ENCODE measurements around the gene CIC. TPM values are rescaled to one million over a fixed set of nuclear protein-coding genes. Genes with fewer than 3 reads are reported as not detected.
A peak's percentile ranks its signal among the peaks of the same experiment; 100 is the strongest.

Gene CIC
- total and polyA plus RNA-seq, 2 donors from 2014 or later, result 18.8 to 90.9 TPM

GRCh38 chr19:42248270-42249148, 20.5 kb upstream of the CIC start:
- no peak overlapping the region for H3K27ac ChIP-seq (ENCODE audit: low read depth in 2 of 2, low read length in 2 of 2)
- H3K9ac ChIP-seq (ENCODE audit: low read length in 3 of 3), result no peak overlapping the region
- peaks cover 0 to 20% (median 3%) of the 10 kb centered on the region in 3 donors for H3K36me3 ChIP-seq (ENCODE audit: control insufficient read depth in 2 of 3, insufficient read depth in 3 of 3, low read length in 3 of 3)
- no peaks in the 10 kb centered on the region for H3K27me3 ChIP-seq (ENCODE audit: control insufficient read depth, insufficient read depth, low read length)
- DNase-seq (peak in 2 of 5 donors; percentile 57 to 84), FAIRE-seq (no peak)
- TF ChIP-seq CTCF (IDR thresholded peaks at IDR 0.05; ENCODE audit: borderline replicate concordance, extremely low read depth, insufficient read depth), result no peak
- H3K9me3 ChIP-seq (ENCODE audit: control insufficient read depth in 2 of 3, insufficient read depth in 1 of 3, low read length in 3 of 3), result no peaks in the 10 kb centered on the region
- intact Hi-C loops (cut with DNase I), result no loop called here
- H3K4me3 ChIP-seq (ENCODE audit: low read length in 3 of 3), result no peak overlapping the region
- H3K4me1 ChIP-seq (ENCODE audit: control insufficient read depth in 2 of 3, insufficient read depth in 2 of 3, low read depth in 1 of 3, low read length in 3 of 3), result peaks cover 0 to 31% (median 14%) of the 10 kb centered on the region in 3 donors

GRCh38 chr19:42249149-42249750, 19.8 kb upstream of the CIC start:
- FAIRE-seq, result no peak
- intact Hi-C loops (cut with DNase I), result no loop called here

GRCh38 chr19:42249769-42250168, 19.3 kb upstream of the CIC start:
- peaks cover 0 to 30% (median 14%) of the 10 kb centered on the region in 3 donors for H3K4me1 ChIP-seq (ENCODE audit: control insufficient read depth in 2 of 3, insufficient read depth in 2 of 3, low read depth in 1 of 3, low read length in 3 of 3)
- no peak for TF ChIP-seq CTCF (IDR thresholded peaks at IDR 0.05; ENCODE audit: borderline replicate concordance, extremely low read depth, insufficient read depth)

More at GRCh38 chr19:42249149-42249750, 19.8 kb upstream of the CIC start:
- Histone ChIP-seq H3K27ac (ENCODE audit: low read depth in 2 of 2, low read length in 2 of 2) (no peak overlapping the region), H3K36me3 (ENCODE audit: control insufficient read depth in 2 of 3, insufficient read depth in 3 of 3, low read length in 3 of 3) (peaks cover 0 to 20% (median 3%) of the 10 kb centered on the region in 3 donors), H3K9me3 (ENCODE audit: control insufficient read depth in 2 of 3, insufficient read depth in 1 of 3, low read length in 3 of 3) (no peaks in the 10 kb centered on the region), H3K27me3 (ENCODE audit: control insufficient read depth, insufficient read depth, low read length) (no peaks in the 10 kb centered on the region), H3K4me3 (ENCODE audit: low read length in 3 of 3) (no peak overlapping the region), H3K4me1 (ENCODE audit: control insufficient read depth in 2 of 3, insufficient read depth in 2 of 3, low read depth in 1 of 3, low read length in 3 of 3) (peaks cover 0 to 31% (median 14%) of the 10 kb centered on the region in 3 donors), H3K9ac (ENCODE audit: low read length in 3 of 3) (no peak overlapping the region)
- no peak for TF ChIP-seq CTCF (IDR thresholded peaks at IDR 0.05; ENCODE audit: borderline replicate concordance, extremely low read depth, insufficient read depth)
- peak in 1 of 5 donors; percentile 77 for DNase-seq

More at GRCh38 chr19:42249769-42250168, 19.3 kb upstream of the CIC start:
- no peak overlapping the region for H3K4me3 ChIP-seq (ENCODE audit: low read length in 3 of 3)
- DNase-seq (no peak), FAIRE-seq (no peak)
- H3K27me3 ChIP-seq (ENCODE audit: control insufficient read depth, insufficient read depth, low read length), result no peaks in the 10 kb centered on the region
- no peak overlapping the region for H3K27ac ChIP-seq (ENCODE audit: low read depth in 2 of 2, low read length in 2 of 2)
- H3K9ac ChIP-seq (ENCODE audit: low read length in 3 of 3), result no peak overlapping the region
- intact Hi-C loops (cut with DNase I), result no loop called here
- H3K9me3 ChIP-seq (ENCODE audit: control insufficient read depth in 2 of 3, insufficient read depth in 1 of 3, low read length in 3 of 3), result no peaks in the 10 kb centered on the region
- H3K36me3 ChIP-seq (ENCODE audit: control insufficient read depth in 2 of 3, insufficient read depth in 3 of 3, low read length in 3 of 3), result peaks cover 0 to 20% (median 3%) of the 10 kb centered on the region in 3 donors

Measured in kidney (tissue), 14 donors.